Neutrophil (primary cell): ENCODE data around the gene FBXO21.

Experiments
- H3K27ac ChIP-seq: fragments of 200-600 bp; sonication (generic); 2 replicates; pipeline ENCODE4 v1.5.1; 2016; ENCODE audit warnings: mild to moderate bottlenecking, moderate library complexity
- H3K27me3 ChIP-seq: fragments of 200-600 bp; sonication (generic); 2 replicates; pipeline ENCODE4 v1.6.0; 2016; ENCODE audit warnings: mild to moderate bottlenecking
- H3K36me3 ChIP-seq: fragments of 200-600 bp; sonication (generic); 2 replicates; pipeline ENCODE4 v1.5.1; 2017
- H3K4me1 ChIP-seq, 2 experiments: fragments of 200-600 bp in 1 of 2; sonication (generic) in 1 of 2; 1 replicate in 1 of 2; 2 replicates in 1 of 2; pipeline versions ENCODE4 v1.5.1 to v1.6.1; 2013 to 2016; ENCODE audit warnings: low read depth in 1 of 2, low read length in 1 of 2, mild to moderate bottlenecking in 1 of 2, moderate library complexity in 1 of 2; ENCODE audit not compliant: control insufficient read depth in 1 of 2, insufficient read depth in 1 of 2
- H3K4me3 ChIP-seq, 2 experiments: fragments of 200-600 bp in 1 of 2; sonication (generic) in 1 of 2; 1 replicate in 1 of 2; 2 replicates in 1 of 2; pipeline ENCODE4 v1.5.1; 2013 to 2016; ENCODE audit warnings: low read depth in 1 of 2, low read length in 1 of 2, mild to moderate bottlenecking in 1 of 2, moderate library complexity in 1 of 2
- H3K9me3 ChIP-seq: fragments of 200-600 bp; sonication (generic); 2 replicates; pipeline ENCODE4 v1.5.1; 2016
- TF ChIP-seq, protein P1 (sequence below): fragments of 200-600 bp; sonication (generic); IDR thresholded peaks from 2 replicates; pipeline ENCODE4 v1.5.1; 2016; ENCODE audit warnings: antibody characterized with exemption

FBXO21 gene

DNA sequence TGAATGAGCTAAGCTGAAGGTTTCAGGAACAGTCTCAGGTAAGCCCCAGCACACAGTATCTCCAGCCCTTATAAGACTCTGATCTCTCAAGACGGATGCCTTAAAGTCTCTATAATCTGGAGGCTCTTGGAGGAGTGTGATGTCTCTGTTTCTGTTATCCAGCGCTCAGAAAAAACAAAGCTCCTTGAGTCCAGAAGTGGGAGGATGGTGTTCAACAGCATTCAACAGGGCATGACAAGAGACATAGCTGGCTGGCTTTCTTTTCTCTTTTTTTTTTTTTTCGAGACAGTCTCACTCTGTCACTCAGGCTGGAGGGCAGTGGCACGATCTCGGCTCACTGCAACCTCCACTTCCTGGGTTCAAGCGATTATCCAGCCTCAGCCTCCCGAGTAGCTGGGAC lies 59.5 kb downstream of the FBXO21 start:
- no peaks in the 10 kb centered on the region for H3K27me3 ChIP-seq
- no peak overlapping the region for H3K4me3 ChIP-seq
- no peaks in the 10 kb centered on the region for H3K9me3 ChIP-seq
- H3K4me1 ChIP-seq = peaks cover 6 to 8% of the 10 kb centered on the region in 2 experiments
- no peak overlapping the region for H3K27ac ChIP-seq
- no peaks in the 10 kb centered on the region for H3K36me3 ChIP-seq
- TF ChIP-seq, protein P1, sequence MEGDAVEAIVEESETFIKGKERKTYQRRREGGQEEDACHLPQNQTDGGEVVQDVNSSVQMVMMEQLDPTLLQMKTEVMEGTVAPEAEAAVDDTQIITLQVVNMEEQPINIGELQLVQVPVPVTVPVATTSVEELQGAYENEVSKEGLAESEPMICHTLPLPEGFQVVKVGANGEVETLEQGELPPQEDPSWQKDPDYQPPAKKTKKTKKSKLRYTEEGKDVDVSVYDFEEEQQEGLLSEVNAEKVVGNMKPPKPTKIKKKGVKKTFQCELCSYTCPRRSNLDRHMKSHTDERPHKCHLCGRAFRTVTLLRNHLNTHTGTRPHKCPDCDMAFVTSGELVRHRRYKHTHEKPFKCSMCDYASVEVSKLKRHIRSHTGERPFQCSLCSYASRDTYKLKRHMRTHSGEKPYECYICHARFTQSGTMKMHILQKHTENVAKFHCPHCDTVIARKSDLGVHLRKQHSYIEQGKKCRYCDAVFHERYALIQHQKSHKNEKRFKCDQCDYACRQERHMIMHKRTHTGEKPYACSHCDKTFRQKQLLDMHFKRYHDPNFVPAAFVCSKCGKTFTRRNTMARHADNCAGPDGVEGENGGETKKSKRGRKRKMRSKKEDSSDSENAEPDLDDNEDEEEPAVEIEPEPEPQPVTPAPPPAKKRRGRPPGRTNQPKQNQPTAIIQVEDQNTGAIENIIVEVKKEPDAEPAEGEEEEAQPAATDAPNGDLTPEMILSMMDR = no peak

DNA sequence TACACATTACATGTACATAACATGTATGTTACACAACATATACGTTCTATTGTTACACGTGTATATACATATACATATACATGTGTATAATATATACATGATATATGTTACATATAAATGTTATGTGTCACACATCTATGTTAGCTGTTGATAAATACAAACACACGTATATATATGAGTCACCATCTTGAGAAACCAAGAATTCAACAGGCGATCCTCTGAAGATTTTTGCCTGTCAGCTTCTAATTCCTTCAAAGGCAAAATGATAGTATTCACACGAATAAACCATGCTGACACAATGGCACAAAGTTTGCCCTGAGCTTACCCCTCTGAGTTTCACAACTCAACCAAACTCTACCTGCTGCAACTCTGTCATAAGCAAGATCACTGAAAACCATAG lies 60.9 kb downstream of the FBXO21 start:
- peaks cover 6 to 8% of the 10 kb centered on the region in 2 experiments for H3K4me1 ChIP-seq
- TF ChIP-seq, protein P1 = no peak

DNA sequence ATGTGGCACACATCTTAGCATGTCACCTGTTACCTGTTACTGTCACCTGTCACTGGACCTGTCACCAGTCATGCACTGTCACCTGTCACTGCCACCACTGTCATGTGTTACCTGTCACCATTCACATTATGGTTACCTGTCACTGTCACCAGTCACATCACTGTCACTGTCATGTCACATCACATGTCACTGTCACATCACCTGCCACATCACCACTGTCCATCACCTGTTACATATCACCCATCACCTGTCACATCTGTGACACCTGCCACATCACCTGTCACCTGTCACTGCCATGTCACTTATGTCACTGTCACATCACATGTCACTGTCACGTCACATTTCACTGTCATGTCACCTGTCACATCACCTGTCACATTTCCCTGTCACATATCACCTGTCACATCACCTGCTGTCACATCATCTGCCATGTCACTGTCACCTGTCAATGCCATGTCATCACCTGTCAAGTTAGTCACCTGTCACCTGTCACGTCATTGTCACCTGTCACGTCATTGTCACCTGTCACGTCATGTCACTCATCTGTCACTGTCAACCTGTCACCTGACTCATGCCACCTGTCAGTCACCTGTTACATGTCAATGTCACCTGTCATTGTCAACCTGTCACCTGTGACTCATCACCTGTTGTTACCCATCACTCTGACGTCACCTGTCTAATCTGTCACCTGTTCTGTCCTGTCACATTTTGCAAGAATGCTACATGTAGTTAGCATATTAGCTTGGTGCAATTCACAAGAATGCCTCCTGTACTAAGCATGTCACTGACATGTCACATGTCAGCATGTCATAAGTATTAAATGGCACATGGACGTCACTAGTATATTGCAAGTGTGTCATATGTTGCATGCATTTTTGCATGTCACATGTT lies 62.1 kb downstream of the FBXO21 start:
- H3K4me1 ChIP-seq = no peaks in the 10 kb centered on the region
- no peak overlapping the region for H3K4me3 ChIP-seq
- no peak overlapping the region for H3K27ac ChIP-seq
- TF ChIP-seq, protein P1 = no peak
- H3K36me3 ChIP-seq = no peaks in the 10 kb centered on the region
- H3K27me3 ChIP-seq = no peaks in the 10 kb centered on the region
- H3K9me3 ChIP-seq = no peaks in the 10 kb centered on the region

More for the DNA sequence above, 60.9 kb downstream of the FBXO21 start:
- Histone ChIP-seq H3K4me3 (no peak overlapping the region), H3K27me3 (no peaks in the 10 kb centered on the region), H3K27ac (no peak overlapping the region), H3K36me3 (no peaks in the 10 kb centered on the region), H3K9me3 (no peaks in the 10 kb centered on the region)

DNA sequence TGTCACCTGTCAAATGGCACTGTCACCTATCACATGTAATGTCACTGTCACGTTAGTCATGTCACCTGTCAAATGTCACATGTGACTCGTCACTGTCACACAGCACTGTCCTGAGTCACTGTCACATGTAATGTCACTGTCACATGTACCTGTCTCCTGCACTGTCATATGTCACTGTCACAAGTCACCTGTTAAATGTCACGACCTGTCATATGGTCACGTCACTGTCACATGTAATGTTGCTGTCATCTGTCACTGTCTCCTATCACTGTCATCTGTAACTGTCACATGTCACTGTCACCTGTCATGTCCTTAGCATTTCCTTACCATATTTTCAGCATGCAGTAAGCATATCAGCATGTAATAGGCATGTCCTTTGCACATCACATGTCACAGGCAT lies 63.9 kb downstream of the FBXO21 start:
- Histone ChIP-seq H3K4me1 (no peaks in the 10 kb centered on the region), H3K36me3 (no peaks in the 10 kb centered on the region), H3K9me3 (no peaks in the 10 kb centered on the region), H3K4me3 (no peak overlapping the region), H3K27ac (no peak overlapping the region), H3K27me3 (no peaks in the 10 kb centered on the region)
- TF ChIP-seq, protein P1 = no peak

DNA sequence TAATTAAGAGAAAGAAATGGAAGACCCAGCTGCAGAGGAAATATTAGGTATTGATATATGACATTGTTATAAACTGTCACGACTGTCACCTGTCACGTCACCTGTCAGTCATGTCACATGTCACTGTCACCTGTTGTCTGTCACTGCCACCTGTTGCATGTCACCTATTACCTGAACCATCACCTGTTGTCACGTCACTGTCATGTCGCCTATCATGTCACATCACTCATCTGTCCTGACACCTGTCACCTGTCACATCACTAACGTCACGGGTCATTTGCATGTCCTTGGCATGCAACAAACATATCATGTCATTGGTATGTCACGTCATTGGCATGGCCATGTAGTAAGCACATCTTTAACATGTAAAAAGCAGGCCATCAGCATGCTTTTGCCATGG lies 64.5 kb downstream of the FBXO21 start:
- H3K36me3 ChIP-seq = no peaks in the 10 kb centered on the region
- H3K4me3 ChIP-seq = no peak overlapping the region
- TF ChIP-seq, protein P1 = no peak
- H3K9me3 ChIP-seq = no peaks in the 10 kb centered on the region
- H3K4me1 ChIP-seq = no peaks in the 10 kb centered on the region
- H3K27ac ChIP-seq = no peak overlapping the region
- no peaks in the 10 kb centered on the region for H3K27me3 ChIP-seq
